Neural progenitor cell (in vitro differentiated cells): Measurements from ENCODE around the gene HOXA13. TPM values are rescaled to one million over a fixed set of nuclear protein-coding genes. Genes with fewer than 3 reads are reported as not detected.

Source experiments
- DNase-seq: peaks from one replicate; pipeline ENCODE4 v3.0.0-alpha.2; 2016; ENCODE audit warnings: low spot score
- H2AFZ ChIP-seq: fragments of 200-600 bp; sonication (generic); replicated peaks from 2 replicates; pipeline ENCODE4 v1.6.1; 2016; ENCODE audit warnings: antibody characterized with exemption
- H3F3A ChIP-seq: fragments of 200-600 bp; sonication (generic); 2 replicates; pipeline ENCODE4 v1.6.1; 2016; ENCODE audit warnings: antibody characterized with exemption, low read depth
- H3K27ac ChIP-seq: fragments of 200-600 bp; sonication (generic); 2 replicates; pipeline ENCODE4 v1.5.1; 2016; ENCODE audit warnings: mild to moderate bottlenecking
- H3K27me3 ChIP-seq: fragments of 200-600 bp; sonication (generic); 2 replicates; pipeline ENCODE4 v1.6.1; 2016; ENCODE audit warnings: mild to moderate bottlenecking, moderate library complexity
- H3K36me3 ChIP-seq: fragments of 200-600 bp; sonication (generic); 2 replicates; pipeline ENCODE4 v1.5.1; 2016
- H3K4me1 ChIP-seq: fragments of 200-600 bp; sonication (generic); 2 replicates; pipeline ENCODE4 v1.6.1; 2016; ENCODE audit warnings: mixed run types
- H3K4me2 ChIP-seq: fragments of 200-600 bp; sonication (generic); 2 replicates; pipeline ENCODE4 v1.6.1; 2016
- H3K4me3 ChIP-seq: fragments of 200-600 bp; sonication (generic); 2 replicates; pipeline ENCODE4 v1.5.1; 2016
- H3K79me2 ChIP-seq: fragments of 200-600 bp; sonication (generic); 2 replicates; pipeline ENCODE4 v1.6.1; 2016; ENCODE audit warnings: low read depth
- H3K9ac ChIP-seq: fragments of 200-600 bp; sonication (generic); 2 replicates; pipeline ENCODE4 v1.6.1; 2016
- H3K9me3 ChIP-seq: fragments of 200-600 bp; sonication (generic); 2 replicates; pipeline ENCODE4 v1.5.1; 2016; ENCODE audit warnings: low read depth
- H4K20me1 ChIP-seq: fragments of 200-600 bp; sonication (generic); 2 replicates; pipeline ENCODE4 v1.6.1; 2016; ENCODE audit warnings: low read depth
- H3K27ac Mint-ChIP-seq: 3 replicates; pipeline ENCODE4 v1.8.0; 2021; ENCODE audit warnings: mixed read lengths
- H3K27me3 Mint-ChIP-seq: 2 replicates; pipeline ENCODE4 v1.8.0; 2022; ENCODE audit warnings: low read depth, mild to moderate bottlenecking, inconsistent platforms, moderate library complexity, mixed read lengths; ENCODE audit not compliant: insufficient read depth
- H3K36me3 Mint-ChIP-seq: 3 replicates; pipeline ENCODE4 v1.8.0; 2021; ENCODE audit warnings: mixed read lengths
- H3K4me1 Mint-ChIP-seq: 3 replicates; pipeline ENCODE4 v1.8.0; 2021; ENCODE audit warnings: mixed read lengths
- H3K4me3 Mint-ChIP-seq: 3 replicates; pipeline ENCODE4 v1.8.0; 2021; ENCODE audit warnings: mild to moderate bottlenecking, moderate library complexity, mixed read lengths
- H3K9me3 Mint-ChIP-seq: 3 replicates; pipeline ENCODE4 v1.8.0; 2020; ENCODE audit warnings: mixed read lengths
- EZH2 ChIP-seq: fragments of 200-600 bp; sonication (generic); IDR thresholded peaks from 2 replicates; pipeline ENCODE4 v1.6.1; 2017; ENCODE audit warnings: antibody characterized with exemption, mild to moderate bottlenecking, moderate library complexity
- EZH2phosphoT487 ChIP-seq: fragments of 200-600 bp; sonication (generic); IDR thresholded peaks from 2 replicates; pipeline ENCODE4 v1.6.1; 2017; ENCODE audit warnings: antibody characterized with exemption
- total RNA-seq: library from RNA; depleted of rRNA; stranded (reverse); fragments of >200 nt; gene quantifications from 2 replicates; pipeline ENCODE4 v1.2.3, GENCODE V29; 2015; ENCODE audit warnings: low replicate concordance
- TF ChIP-seq, protein P1 (sequence below): fragments of 200-600 bp; sonication (generic); IDR thresholded peaks from 2 replicates; pipeline ENCODE4 v1.5.1; 2017; ENCODE audit warnings: antibody characterized with exemption, mild to moderate bottlenecking

HOXA13 gene
- total RNA-seq, 1 donor from 2014 or later = not detected

DNA sequence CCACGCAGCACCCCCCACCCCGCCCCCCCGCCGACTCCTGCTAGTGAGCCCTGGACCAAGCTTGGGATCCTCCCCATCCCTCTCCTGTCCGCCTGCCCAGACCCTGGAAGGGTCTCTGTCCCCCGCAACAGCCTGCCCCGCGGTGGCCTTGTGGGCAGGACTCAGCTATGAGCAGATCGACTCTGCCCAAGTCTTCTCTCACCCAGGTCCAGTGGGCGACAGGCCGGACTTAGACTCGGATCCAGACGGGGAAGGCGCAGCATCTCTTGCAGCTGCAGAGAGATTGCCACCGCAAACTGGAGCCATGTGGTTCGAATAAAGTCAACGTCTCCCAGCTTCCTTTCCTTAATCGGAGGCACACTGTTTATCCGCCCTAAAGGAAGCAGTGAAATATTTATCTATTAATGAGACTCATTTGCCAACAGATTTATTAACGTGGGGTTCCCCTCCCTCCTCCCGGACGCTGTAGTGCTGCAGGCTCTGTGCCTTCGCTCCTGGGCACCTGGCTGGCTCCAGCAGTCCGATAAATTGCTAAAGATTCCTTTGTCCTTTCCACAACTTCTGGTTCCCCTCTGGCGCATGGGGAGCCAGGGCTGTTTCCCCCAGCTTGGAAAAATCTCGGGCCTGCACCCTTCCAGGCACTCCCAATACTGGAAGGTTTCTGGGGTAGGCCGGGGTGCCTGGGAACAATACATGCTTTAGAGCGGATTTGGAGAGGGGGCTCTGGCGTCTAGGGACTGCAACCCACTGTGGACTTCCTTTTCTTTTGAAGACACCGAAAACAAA is 42.8 kb downstream of the HOXA13 start:
- Histone ChIP-seq H3F3A (no peaks in the 10 kb centered on the region), H3K9ac (no peak overlapping the region), H3K4me1 (no peaks in the 10 kb centered on the region), H3K79me2 (no peaks in the 10 kb centered on the region), H2AFZ (no peak overlapping the region), H3K27me3 (peaks cover 100% of the 10 kb centered on the region), H3K4me2 (no peak overlapping the region), H4K20me1 (peaks cover 62% of the 10 kb centered on the region), H3K9me3 (no peaks in the 10 kb centered on the region), H3K27ac (no peak overlapping the region), H3K36me3 (no peaks in the 10 kb centered on the region), H3K4me3 (no peak overlapping the region)
- Mint-ChIP-seq H3K36me3 (peaks cover 4% of the 10 kb centered on the region), H3K27ac (no peak overlapping the region), H3K4me3 (peak overlapping the region; percentile 41), H3K4me1 (peaks cover 4% of the 10 kb centered on the region), H3K9me3 (peaks cover 19% of the 10 kb centered on the region), H3K27me3 (peaks cover 91% of the 10 kb centered on the region)
- no peak for TF ChIP-seq EZH2
- TF ChIP-seq EZH2phosphoT487 = no peak
- TF ChIP-seq, protein P1, sequence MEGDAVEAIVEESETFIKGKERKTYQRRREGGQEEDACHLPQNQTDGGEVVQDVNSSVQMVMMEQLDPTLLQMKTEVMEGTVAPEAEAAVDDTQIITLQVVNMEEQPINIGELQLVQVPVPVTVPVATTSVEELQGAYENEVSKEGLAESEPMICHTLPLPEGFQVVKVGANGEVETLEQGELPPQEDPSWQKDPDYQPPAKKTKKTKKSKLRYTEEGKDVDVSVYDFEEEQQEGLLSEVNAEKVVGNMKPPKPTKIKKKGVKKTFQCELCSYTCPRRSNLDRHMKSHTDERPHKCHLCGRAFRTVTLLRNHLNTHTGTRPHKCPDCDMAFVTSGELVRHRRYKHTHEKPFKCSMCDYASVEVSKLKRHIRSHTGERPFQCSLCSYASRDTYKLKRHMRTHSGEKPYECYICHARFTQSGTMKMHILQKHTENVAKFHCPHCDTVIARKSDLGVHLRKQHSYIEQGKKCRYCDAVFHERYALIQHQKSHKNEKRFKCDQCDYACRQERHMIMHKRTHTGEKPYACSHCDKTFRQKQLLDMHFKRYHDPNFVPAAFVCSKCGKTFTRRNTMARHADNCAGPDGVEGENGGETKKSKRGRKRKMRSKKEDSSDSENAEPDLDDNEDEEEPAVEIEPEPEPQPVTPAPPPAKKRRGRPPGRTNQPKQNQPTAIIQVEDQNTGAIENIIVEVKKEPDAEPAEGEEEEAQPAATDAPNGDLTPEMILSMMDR = no peak
- no peak for DNase-seq

DNA sequence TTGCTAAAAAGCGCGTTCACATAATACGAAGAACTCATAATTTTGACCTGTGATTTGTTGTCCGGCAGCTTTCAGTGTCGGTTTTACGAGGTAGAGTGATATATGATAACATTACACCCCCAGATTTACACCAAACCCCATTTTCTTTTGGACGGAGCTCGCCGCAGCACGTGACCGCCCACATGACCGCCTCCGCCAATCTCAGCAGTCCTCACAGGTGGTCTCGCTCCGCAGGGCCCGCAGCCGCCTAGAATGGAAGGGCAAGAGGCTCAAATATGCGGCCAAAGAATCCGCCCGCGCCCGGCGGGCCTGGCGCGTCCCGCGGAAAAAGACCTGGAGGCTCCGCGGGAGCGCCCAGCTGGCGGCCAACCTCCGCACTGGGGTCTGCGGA is 43.4 kb downstream of the HOXA13 start, which contains the start of gene HOXA7:
TSS of gene HOXA7 (minus strand) at position 168 of the 391 bp plus-strand sequence. CDS start at position 38, 130 bp downstream.
- Mint-ChIP-seq H3K36me3 (peaks cover 4% of the 10 kb centered on the region), H3K27me3 (peaks cover 92% of the 10 kb centered on the region), H3K27ac (no peak within 1 kb of the TSS), H3K4me3 (peak within 1 kb of the TSS; percentile 68), H3K4me1 (peaks cover 6% of the 10 kb centered on the region), H3K9me3 (peaks cover 23% of the 10 kb centered on the region)
- no peak within 1 kb of the TSS for H3K9ac ChIP-seq
- DNase-seq = peak; percentile 60
- H3K79me2 ChIP-seq = no peaks in the 10 kb centered on the region
- no peaks in the 10 kb centered on the region for H3K36me3 ChIP-seq
- peaks cover 68% of the 10 kb centered on the region for H4K20me1 ChIP-seq
- H3F3A ChIP-seq = no peaks in the 10 kb centered on the region
- TF ChIP-seq EZH2phosphoT487 = peak; percentile 87
- peak; percentile 82 for TF ChIP-seq EZH2
- TF ChIP-seq, protein P1 = no peak
- peaks cover 100% of the 10 kb centered on the region for H3K27me3 ChIP-seq
- no peak within 1 kb of the TSS for H3K27ac ChIP-seq
- H2AFZ ChIP-seq = no peak within 1 kb of the TSS
- peak within 1 kb of the TSS; percentile 18 for H3K4me3 ChIP-seq
- peak within 1 kb of the TSS; percentile 53 for H3K4me2 ChIP-seq
- no peaks in the 10 kb centered on the region for H3K4me1 ChIP-seq
- H3K9me3 ChIP-seq = no peaks in the 10 kb centered on the region

DNA sequence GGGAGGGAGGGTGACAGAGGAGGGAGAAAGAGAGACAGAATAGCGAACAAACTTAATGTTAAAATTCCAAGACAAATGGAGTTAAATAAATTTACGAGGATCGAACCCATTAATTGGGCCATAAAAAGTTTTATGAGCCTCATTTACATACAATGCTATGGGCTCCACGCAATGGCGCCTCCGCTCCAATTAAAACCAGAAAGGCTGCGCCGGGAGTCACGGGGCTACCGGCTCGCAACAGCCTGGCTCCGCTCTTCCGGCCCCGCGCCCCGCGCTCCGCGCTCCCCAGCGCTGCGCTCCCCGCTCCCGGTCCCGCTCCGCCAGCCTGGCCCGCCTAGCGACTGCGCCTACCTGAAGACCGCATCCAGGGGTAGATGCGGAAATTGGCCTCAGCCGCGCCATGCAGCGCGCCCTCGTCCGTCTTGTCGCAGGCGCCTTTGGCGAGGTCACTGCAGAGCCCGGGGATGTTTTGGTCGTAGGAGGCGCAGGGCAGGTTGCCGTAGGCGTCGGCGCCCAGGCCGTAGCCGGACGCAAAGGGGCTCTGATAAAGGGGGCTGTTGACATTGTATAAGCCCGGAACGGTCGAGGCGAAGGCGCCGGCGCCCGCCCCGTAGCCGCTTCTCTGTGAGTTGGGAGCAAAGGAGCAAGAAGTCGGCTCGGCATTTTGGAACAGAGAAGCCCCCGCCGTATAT is 43.9 kb downstream of the HOXA13 start:
- Histone ChIP-seq H4K20me1 (peaks cover 74% of the 10 kb centered on the region), H2AFZ (no peak overlapping the region), H3F3A (no peaks in the 10 kb centered on the region), H3K27ac (no peak overlapping the region), H3K4me2 (peak overlapping the region; percentile 53), H3K9ac (no peak overlapping the region), H3K9me3 (no peaks in the 10 kb centered on the region), H3K4me3 (peak overlapping the region; percentile 18), H3K4me1 (no peaks in the 10 kb centered on the region), H3K79me2 (no peaks in the 10 kb centered on the region), H3K36me3 (no peaks in the 10 kb centered on the region), H3K27me3 (peaks cover 100% of the 10 kb centered on the region)
- peak; percentile 47 for DNase-seq
- H3K9me3 Mint-ChIP-seq = peaks cover 23% of the 10 kb centered on the region
- peak overlapping the region; percentile 68 for H3K4me3 Mint-ChIP-seq
- H3K27me3 Mint-ChIP-seq = peaks cover 93% of the 10 kb centered on the region
- peaks cover 10% of the 10 kb centered on the region for H3K4me1 Mint-ChIP-seq
- no peak overlapping the region for H3K27ac Mint-ChIP-seq
- TF ChIP-seq EZH2phosphoT487 (peak; percentile 96), EZH2 (peak; percentile 96)
- TF ChIP-seq, protein P1 = no peak
- H3K36me3 Mint-ChIP-seq = peaks cover 4% of the 10 kb centered on the region
